Smooth muscle cell (in vitro differentiated cells): ENCODE results near the gene ELF1. TPM values are rescaled to one million over a fixed set of nuclear protein-coding genes. Genes with fewer than 3 reads are reported as not detected.

Experiments
- DNase-seq: peaks from one replicate; lab custom pipeline; 2025; ENCODE audit not compliant: unreplicated experiment; lab: John Stamatoyannopoulos, UW
- H2AFZ ChIP-seq: fragments of 200-600 bp; sonication (generic); 2 replicates; pipeline ENCODE4 v1.6.0; 2016; ENCODE audit warnings: antibody characterized with exemption, low read depth, mild to moderate bottlenecking
- H3F3A ChIP-seq: fragments of 200-600 bp; sonication (generic); 2 replicates; pipeline ENCODE4 v1.6.0; 2017; ENCODE audit warnings: antibody characterized with exemption, low read depth
- H3K27ac ChIP-seq: fragments of 200-600 bp; sonication (generic); 2 replicates; pipeline ENCODE4 v1.5.1; 2016; ENCODE audit warnings: low read depth, mild to moderate bottlenecking
- H3K27me3 ChIP-seq: fragments of 200-600 bp; sonication (generic); 2 replicates; pipeline ENCODE4 v1.6.1; 2016; ENCODE audit warnings: low read depth, mild to moderate bottlenecking
- H3K36me3 ChIP-seq: fragments of 200-600 bp; sonication (generic); 2 replicates; pipeline ENCODE4 v1.5.1; 2016; ENCODE audit warnings: low read depth
- H3K4me1 ChIP-seq: fragments of 200-600 bp; sonication (generic); 2 replicates; pipeline ENCODE4 v1.5.1; 2016; ENCODE audit warnings: low read depth
- H3K4me2 ChIP-seq: fragments of 200-600 bp; sonication (generic); 2 replicates; pipeline ENCODE4 v1.6.0; 2016; ENCODE audit warnings: mild to moderate bottlenecking
- H3K4me3 ChIP-seq: fragments of 200-600 bp; sonication (generic); 2 replicates; pipeline ENCODE4 v1.5.1; 2016; ENCODE audit warnings: mild to moderate bottlenecking
- H3K79me2 ChIP-seq: fragments of 200-600 bp; sonication (generic); 2 replicates; pipeline ENCODE4 v1.6.0; 2016; ENCODE audit warnings: low read depth, mild to moderate bottlenecking
- H3K9ac ChIP-seq: fragments of 200-600 bp; sonication (generic); 2 replicates; pipeline ENCODE4 v1.6.0; 2016; ENCODE audit warnings: low read depth
- H3K9me3 ChIP-seq: fragments of 200-600 bp; sonication (generic); replicated peaks from 2 replicates; pipeline ENCODE4 v1.5.1; 2016; ENCODE audit warnings: low read depth
- H4K20me1 ChIP-seq: fragments of 200-600 bp; sonication (generic); 2 replicates; pipeline ENCODE4 v1.6.0; 2016; ENCODE audit warnings: low read depth
- CTCF ChIP-seq: fragments of 200-600 bp; sonication (generic); IDR thresholded peaks from 2 replicates; pipeline ENCODE4 v1.5.1; 2017; ENCODE audit warnings: borderline replicate concordance, mild to moderate bottlenecking, antibody characterized with exemption; ENCODE audit not compliant: insufficient read depth, poor library complexity, severe bottlenecking
- WGBS: methylation state at CpG from one replicate; pipeline ENCODE4 v1.1.7; 2016; ENCODE audit warnings: low lambda C conversion rate; 5-methylcytosine and 5-hydroxymethylcytosine counted together
- polyA plus RNA-seq: library from polyadenylated mRNA; unstranded; fragments of >200 nt; fragmentation: Nextera tagmentation; extraction: Ambion mirVana; gene quantifications from 2 replicates; pipeline ENCODE4 v1.2.1, GENCODE V29; 2016
- total RNA-seq: library from RNA; depleted of rRNA; stranded (reverse); fragments of >200 nt; gene quantifications from 2 replicates; pipeline ENCODE4 v1.2.3, GENCODE V29; 2014

Gene ELF1
- total and polyA plus RNA-seq, 2 experiments from 2014 or later: 21.2 to 53.1 TPM

- no peak overlapping the region for H3K9ac ChIP-seq
- H3K27ac ChIP-seq: no peak overlapping the region
- TF ChIP-seq CTCF: no peak
- no peak for DNase-seq
- H3K9me3 ChIP-seq: no peaks in the 10 kb centered on the region
- H3K36me3 ChIP-seq: no peaks in the 10 kb centered on the region
- no peak overlapping the region for H3K4me2 ChIP-seq
- H3K4me1 ChIP-seq: peaks cover 11% of the 10 kb centered on the region
- WGBS: 95% methylated on average over 5 of the region's 5 CpGs
- H3F3A ChIP-seq: peaks cover 7% of the 10 kb centered on the region
- no peaks in the 10 kb centered on the region for H3K27me3 ChIP-seq
- H4K20me1 ChIP-seq: peaks cover 74% of the 10 kb centered on the region
- H2AFZ ChIP-seq: no peak overlapping the region
- H3K4me3 ChIP-seq: no peak overlapping the region
- peaks cover 82% of the 10 kb centered on the region for H3K79me2 ChIP-seq
These were observed 22.6 kb downstream of the ELF1 start for GRCh38 chr13:40996426-40997092.

DNA sequence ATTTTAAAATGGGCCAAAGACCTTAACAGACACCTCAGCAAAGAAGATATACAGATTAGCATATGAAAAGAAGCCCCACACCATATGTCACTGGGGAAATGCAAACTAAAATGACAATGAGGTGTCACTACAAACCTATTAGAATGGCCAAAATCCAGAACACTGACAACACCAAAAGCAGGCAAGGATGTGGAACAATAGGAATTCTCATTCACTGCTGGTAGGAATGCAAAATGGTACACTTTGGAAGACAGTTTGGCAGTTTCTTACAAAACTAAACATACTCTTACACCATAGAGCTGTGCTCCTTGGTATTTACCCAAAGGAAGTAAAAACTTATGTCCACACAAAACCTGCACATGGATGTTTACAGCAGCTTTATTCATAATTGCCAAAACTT is 23.1 kb downstream of the ELF1 start:
- Histone ChIP-seq H3K27me3 (no peaks in the 10 kb centered on the region), H3K4me2 (no peak overlapping the region), H3K4me3 (no peak overlapping the region), H3K36me3 (no peaks in the 10 kb centered on the region), H3K79me2 (peaks cover 82% of the 10 kb centered on the region), H2AFZ (no peak overlapping the region), H3K9me3 (no peaks in the 10 kb centered on the region), H3K27ac (peak overlapping the region; percentile 78), H4K20me1 (peaks cover 70% of the 10 kb centered on the region), H3K4me1 (peaks cover 11% of the 10 kb centered on the region), H3F3A (peaks cover 7% of the 10 kb centered on the region), H3K9ac (no peak overlapping the region)
- no peak for TF ChIP-seq CTCF
- no peak for DNase-seq

DNA sequence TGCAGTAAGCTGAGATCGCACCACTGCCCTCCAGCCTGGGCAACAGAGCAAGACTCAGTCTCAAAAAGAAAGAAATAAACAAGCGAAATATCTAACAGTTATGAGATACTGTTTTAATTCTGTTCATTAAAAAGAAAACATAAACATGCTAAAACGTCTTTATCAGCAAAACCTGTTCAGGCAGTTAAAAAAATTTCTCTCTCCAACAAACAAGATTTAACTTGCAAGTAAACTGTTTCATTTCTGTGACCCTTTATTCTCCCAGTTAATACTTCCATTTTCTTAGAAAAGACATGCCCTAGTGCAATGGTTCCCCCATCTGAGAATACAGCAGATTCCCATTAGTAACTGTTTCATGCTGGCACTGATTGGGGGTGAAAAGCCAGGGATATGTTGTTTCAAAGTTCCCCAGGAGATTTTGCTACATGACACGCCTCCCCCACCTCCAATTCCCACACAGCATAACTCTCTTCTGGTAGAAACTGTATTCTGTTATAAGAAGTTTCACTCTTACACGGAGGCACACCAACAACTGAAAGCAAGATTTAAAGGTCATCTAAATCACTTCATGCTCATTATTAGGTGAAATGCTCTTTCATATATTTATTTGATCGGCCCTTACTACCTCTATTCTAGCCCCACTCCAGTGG is 24.4 kb downstream of the ELF1 start:
- H3K9ac ChIP-seq: peak overlapping the region; percentile 20
- peak overlapping the region; percentile 20 for H3K4me3 ChIP-seq
- H3K27me3 ChIP-seq: no peaks in the 10 kb centered on the region
- no peaks in the 10 kb centered on the region for H3K9me3 ChIP-seq
- H3K79me2 ChIP-seq: peaks cover 82% of the 10 kb centered on the region
- H3F3A ChIP-seq: peaks cover 7% of the 10 kb centered on the region
- peak overlapping the region; percentile 16 for H3K4me2 ChIP-seq
- 85% methylated on average over 6 of the region's 6 CpGs for WGBS
- DNase-seq: no peak
- peaks cover 11% of the 10 kb centered on the region for H3K4me1 ChIP-seq
- H4K20me1 ChIP-seq: peaks cover 67% of the 10 kb centered on the region
- TF ChIP-seq CTCF: no peak
- H3K36me3 ChIP-seq: no peaks in the 10 kb centered on the region
- no peak overlapping the region for H2AFZ ChIP-seq
- H3K27ac ChIP-seq: peak overlapping the region; percentile 78

- H3K4me3 ChIP-seq: peak overlapping the region; percentile 20
- TF ChIP-seq CTCF: no peak
- H3K27ac ChIP-seq: peak overlapping the region; percentile 78
- H3K4me1 ChIP-seq: peaks cover 11% of the 10 kb centered on the region
- H3K79me2 ChIP-seq: peaks cover 82% of the 10 kb centered on the region
- peaks cover 64% of the 10 kb centered on the region for H4K20me1 ChIP-seq
- no peaks in the 10 kb centered on the region for H3K9me3 ChIP-seq
- H3K27me3 ChIP-seq: no peaks in the 10 kb centered on the region
- H3K4me2 ChIP-seq: peak overlapping the region; percentile 1
- H3K9ac ChIP-seq: peak overlapping the region; percentile 52
- DNase-seq: no peak
- no peak overlapping the region for H2AFZ ChIP-seq
- H3F3A ChIP-seq: peaks cover 8% of the 10 kb centered on the region
- no peaks in the 10 kb centered on the region for H3K36me3 ChIP-seq
These were observed 25.1 kb downstream of the ELF1 start for GRCh38 chr13:40993987-40994386.
